Psoas muscle (tissue), 8 donors: ENCODE results near the gene EIF3A. TPM values are rescaled to one million over a fixed set of nuclear protein-coding genes. Genes with fewer than 3 reads are reported as not detected.

Experiments
- ATAC-seq, 4 donors: fragments of 200-7000 bp; cut with Tn5 transposase; one replicate each; pipeline ENCODE4 v1.9.1; 2020; ENCODE audit warnings: moderate library complexity in 3 of 4, mild to moderate bottlenecking in 2 of 4
- DNase-seq, 2 donors: peaks; one replicate each; pipeline ENCODE4 v3.0.0-alpha.2; 2020
- H3K27ac ChIP-seq: fragments of 200-600 bp; one replicate; pipeline ENCODE4 v1.8.0; 2022
- H3K27me3 ChIP-seq, 3 donors: fragments of 200-600 bp in 1 of 3; one replicate each; pipeline versions ENCODE4 v1.6.1 to v1.8.0; 2013 to 2022; ENCODE audit warnings: low read length in 2 of 3, mild to moderate bottlenecking in 2 of 3, moderate library complexity in 1 of 3; ENCODE audit not compliant: insufficient read depth in 3 of 3
- H3K36me3 ChIP-seq, 2 donors: fragments of 200-600 bp in 1 of 2; one replicate each; pipeline versions ENCODE4 v1.6.1 to v1.8.0; 2013 to 2022; ENCODE audit warnings: low read depth in 1 of 2, mild to moderate bottlenecking in 1 of 2, moderate library complexity in 1 of 2; ENCODE audit not compliant: insufficient read depth in 1 of 2
- H3K4me1 ChIP-seq: fragments of 200-600 bp; one replicate; pipeline ENCODE4 v1.8.0; 2022
- H3K4me3 ChIP-seq: fragments of 200-600 bp; one replicate; pipeline ENCODE4 v1.8.0; 2022; ENCODE audit warnings: mild to moderate bottlenecking
- H3K9me3 ChIP-seq: fragments of 200-600 bp; one replicate; pipeline ENCODE4 v1.8.0; 2022
- WGBS, 3 donors: extraction: QIAGEN DNeasy Blood & Tissue Kit; methylation state at CpG; one replicate each; pipeline versions ENCODE4 v1.1.6 to v1.1.7; 2013; 5-methylcytosine and 5-hydroxymethylcytosine counted together
- intact Hi-C, 2 donors: fragments of 100-400 bp; cut with DNase I; formaldehyde crosslinking; loops; one replicate each; pipeline versions ENCODE4 v1.11.0 to v1.14.2; 2022
- polyA plus RNA-seq, 3 donors: library from polyadenylated mRNA; stranded (reverse); fragments of 200-250 nt; gene quantifications; one replicate each; pipeline ENCODE4 v1.2.3, GENCODE V29; 2013
- total RNA-seq, 4 donors: library from RNA; stranded (reverse); fragmentation: NEBNext Ultra II Directional in 2 of 4; extraction: Animal tissue kit (Norgen Biotek cat#: 25700) in 2 of 4; gene quantifications; one replicate each; pipeline versions ENCODE4 v1.2.1 to v1.2.4, GENCODE V29; 2021 to 2023
- TF ChIP-seq, protein P1 (sequence below): fragments of 200-600 bp; IDR thresholded peaks from one replicate; pipeline ENCODE4 v1.8.0; 2022; ENCODE audit warnings: antibody characterized with exemption
- donor health status: healthy with polysubstance abuse.
- donor health status: DM: no; HTN: no; CAD: no; lungs with moderate emphysema.
- donor health status: Bipolar disorder and iron deficiency.
- donor health status: healthy.
- donor health status: DM: yes; HTN: yes; CAD: no.
- donor health status: DM: no; HTN: no; CAD: no.
- donor health status: DM: no; HTN: no; CAD: no.
- donor health status: DM: yes; HTN: yes; CAD: no.

EIF3A gene
- total and polyA plus RNA-seq, 7 donors = 71.3 to 226 (median 148) TPM

DNA sequence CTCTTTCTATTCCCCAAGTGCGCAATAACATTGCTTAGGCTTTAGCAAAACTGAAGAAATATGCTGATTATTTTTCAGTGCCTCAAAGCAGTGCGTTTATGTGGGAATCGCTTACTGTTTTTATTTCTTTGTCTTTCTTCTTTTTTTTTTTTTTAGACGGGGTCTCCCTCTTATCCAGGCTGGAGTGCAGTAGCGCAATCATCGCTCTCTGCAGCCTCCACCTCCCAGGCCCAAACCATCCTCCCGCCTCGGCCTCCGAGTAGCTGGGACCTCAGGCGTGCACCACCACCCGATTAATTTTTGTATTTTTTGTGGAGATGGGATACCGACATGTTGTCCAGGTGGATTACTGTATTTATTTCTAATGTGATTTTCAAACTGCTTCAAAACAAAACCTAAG lies 24.5 kb upstream of the EIF3A start:
- TF ChIP-seq, protein P1, sequence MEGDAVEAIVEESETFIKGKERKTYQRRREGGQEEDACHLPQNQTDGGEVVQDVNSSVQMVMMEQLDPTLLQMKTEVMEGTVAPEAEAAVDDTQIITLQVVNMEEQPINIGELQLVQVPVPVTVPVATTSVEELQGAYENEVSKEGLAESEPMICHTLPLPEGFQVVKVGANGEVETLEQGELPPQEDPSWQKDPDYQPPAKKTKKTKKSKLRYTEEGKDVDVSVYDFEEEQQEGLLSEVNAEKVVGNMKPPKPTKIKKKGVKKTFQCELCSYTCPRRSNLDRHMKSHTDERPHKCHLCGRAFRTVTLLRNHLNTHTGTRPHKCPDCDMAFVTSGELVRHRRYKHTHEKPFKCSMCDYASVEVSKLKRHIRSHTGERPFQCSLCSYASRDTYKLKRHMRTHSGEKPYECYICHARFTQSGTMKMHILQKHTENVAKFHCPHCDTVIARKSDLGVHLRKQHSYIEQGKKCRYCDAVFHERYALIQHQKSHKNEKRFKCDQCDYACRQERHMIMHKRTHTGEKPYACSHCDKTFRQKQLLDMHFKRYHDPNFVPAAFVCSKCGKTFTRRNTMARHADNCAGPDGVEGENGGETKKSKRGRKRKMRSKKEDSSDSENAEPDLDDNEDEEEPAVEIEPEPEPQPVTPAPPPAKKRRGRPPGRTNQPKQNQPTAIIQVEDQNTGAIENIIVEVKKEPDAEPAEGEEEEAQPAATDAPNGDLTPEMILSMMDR = no peak
- Histone ChIP-seq H3K27me3 (no peaks in the 10 kb centered on the region), H3K9me3 (no peaks in the 10 kb centered on the region), H3K27ac (no peak overlapping the region), H3K36me3 (peaks cover 0 to 33% of the 10 kb centered on the region in 2 donors), H3K4me1 (peaks cover 5% of the 10 kb centered on the region), H3K4me3 (peak overlapping the region; percentile 87)
- DNase-seq (no peak), ATAC-seq (no peak)
- 92 to 95% (median 95%) methylated on average over 12 of the region's 12 CpGs for WGBS, 3 donors
- intact Hi-C loops = no loop called here

- Histone ChIP-seq H3K27ac (peak overlapping the region; percentile 36), H3K9me3 (no peaks in the 10 kb centered on the region), H3K4me3 (peak overlapping the region; percentile 87), H3K4me1 (peaks cover 5% of the 10 kb centered on the region), H3K36me3 (peaks cover 0 to 28% of the 10 kb centered on the region in 2 donors), H3K27me3 (no peaks in the 10 kb centered on the region)
- TF ChIP-seq, protein P1 = no peak
- ATAC-seq (peak in 1 of 4 donors; percentile 4), DNase-seq (peak in 1 of 2 donors; percentile 56)
- WGBS, 3 donors = 2 to 4% (median 3%) methylated on average over 18 to 22 of the region's 22 CpGs
- intact Hi-C loops = no loop called here
Measured at GRCh38 chr10:119104654-119105015, 24.0 kb upstream of the EIF3A start.

- WGBS, 3 donors = 0 to 1% (median 1%) methylated on average over 25 to 91 of the region's 91 CpGs
- H3K4me3 ChIP-seq = peak within 1 kb of the TSS; percentile 87
- peak within 1 kb of the TSS; percentile 78 for H3K27ac ChIP-seq
- H3K27me3 ChIP-seq = no peaks in the 10 kb centered on the region
- TF ChIP-seq, protein P1 = no peak
- H3K9me3 ChIP-seq = no peaks in the 10 kb centered on the region
- intact Hi-C loops = no loop called here
- peak; percentile 82 to 90 for DNase-seq
- H3K4me1 ChIP-seq = peaks cover 5% of the 10 kb centered on the region
- ATAC-seq = peak; percentile 95 to 96 (median 95)
- H3K36me3 ChIP-seq = peaks cover 0 to 22% of the 10 kb centered on the region in 2 donors
Measured at GRCh38 chr10:119103903-119104653, 23.5 kb upstream of the EIF3A start, which contains the start of gene DENND10. Gene DENND10, plus strand, starts transcription at chr10:119104113. Its CDS starts 30 bp downstream, at chr10:119104143.

- H3K36me3 ChIP-seq = peaks cover 0 to 15% of the 10 kb centered on the region in 2 donors
- 52 to 54% (median 53%) methylated on average over 11 to 12 of the region's 12 CpGs for WGBS, 3 donors
- H3K27me3 ChIP-seq = no peaks in the 10 kb centered on the region
- no peak for ATAC-seq
- TF ChIP-seq, protein P1 = no peak
- H3K4me3 ChIP-seq = peak overlapping the region; percentile 87
- H3K4me1 ChIP-seq = peaks cover 5% of the 10 kb centered on the region
- no peak for DNase-seq
- peak overlapping the region; percentile 30 for H3K27ac ChIP-seq
- H3K9me3 ChIP-seq = no peaks in the 10 kb centered on the region
- intact Hi-C loops = no loop called here
Measured at GRCh38 chr10:119103241-119103902, 22.8 kb upstream of the EIF3A start.
